ENCODE results near the gene NOL4L.

Gene NOL4L

DNA sequence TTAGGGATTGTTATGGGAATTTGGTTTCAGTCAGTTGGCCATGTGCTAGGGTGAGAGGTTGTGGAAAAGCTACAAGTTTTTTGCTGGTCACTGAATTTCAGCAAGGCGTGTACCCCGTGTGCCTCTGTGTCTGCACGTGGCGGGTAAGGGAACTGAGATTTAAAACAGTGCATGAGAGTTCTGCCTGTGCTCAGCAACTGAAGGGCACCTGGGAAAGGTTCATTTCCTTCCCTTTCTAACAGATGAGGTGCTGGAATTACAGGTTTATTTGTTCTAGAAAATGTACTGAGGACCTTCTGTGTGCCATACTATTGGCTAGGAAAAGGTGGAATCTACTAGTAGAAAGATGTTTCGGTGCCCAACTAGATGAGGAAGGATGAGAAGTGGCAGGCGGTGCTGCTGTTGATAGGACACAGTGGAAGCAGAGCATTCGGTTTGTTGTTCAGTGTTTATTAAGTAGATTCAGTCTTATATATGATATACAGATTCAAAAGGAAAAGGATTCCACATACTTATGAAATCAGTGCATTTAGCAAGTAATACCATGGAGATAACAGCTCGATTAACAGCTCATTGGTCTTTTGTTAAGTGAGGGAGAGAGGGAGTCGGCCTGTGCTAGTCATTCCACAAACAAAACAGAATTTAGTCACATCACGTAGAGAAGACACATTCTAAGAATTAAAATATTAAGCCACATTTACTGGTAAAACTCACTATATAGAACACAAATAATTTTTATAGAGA, 142.3 kb downstream of the NOL4L start:
- TF ChIP-seq POU2F2 (IDR thresholded peaks at IDR 0.05; ENCODE audit: low read depth, low read length) (no peak), POLR2AphosphoS5 (IDR thresholded peaks at IDR 0.05; ENCODE audit: low read depth, low read length) (no peak), SPI1 (IDR thresholded peaks at IDR 0.05; ENCODE audit: low read depth, low read length) (no peak), TAF1 (IDR thresholded peaks at IDR 0.05; ENCODE audit: low read depth, low read length) (no peak), POLR2A (IDR thresholded peaks at IDR 0.05; ENCODE audit: low read depth, low read length) (no peak), PAX5 (IDR thresholded peaks at IDR 0.05; ENCODE audit: insufficient read depth, low read length, severe bottlenecking) (no peak)
- FAIRE-seq (no peak), DNase-seq (ENCODE audit: insufficient read length, low spot score) (no peak)

DNA sequence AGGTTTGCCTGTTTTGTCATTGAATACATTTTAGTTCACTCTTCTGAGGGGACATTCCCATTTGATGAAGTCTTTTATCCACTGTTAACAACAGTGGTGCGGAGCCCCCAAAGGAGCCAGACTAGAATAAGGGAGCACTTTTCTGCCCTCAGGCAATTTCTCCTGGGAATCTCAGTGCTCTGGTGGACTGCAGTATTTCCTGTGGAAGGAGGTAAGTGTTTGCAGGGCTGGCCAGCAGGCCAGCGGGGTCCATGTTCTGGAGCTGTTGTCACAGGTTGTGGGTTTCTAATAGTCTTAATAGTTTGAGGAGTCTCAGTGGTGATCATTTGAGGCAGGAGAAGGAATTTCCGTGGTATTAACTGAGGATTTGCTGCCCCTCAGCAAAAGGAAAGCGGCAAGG, 143.5 kb downstream of the NOL4L start:
- FAIRE-seq (no peak), DNase-seq (ENCODE audit: insufficient read length, low spot score) (no peak)
- TF ChIP-seq PAX5 (IDR thresholded peaks at IDR 0.05; ENCODE audit: insufficient read depth, low read length, severe bottlenecking) (no peak), POLR2A (IDR thresholded peaks at IDR 0.05; ENCODE audit: low read depth, low read length) (no peak), SPI1 (IDR thresholded peaks at IDR 0.05; ENCODE audit: low read depth, low read length) (no peak), POLR2AphosphoS5 (IDR thresholded peaks at IDR 0.05; ENCODE audit: low read depth, low read length) (no peak), TAF1 (IDR thresholded peaks at IDR 0.05; ENCODE audit: low read depth, low read length) (no peak), POU2F2 (IDR thresholded peaks at IDR 0.05; ENCODE audit: low read depth, low read length) (no peak)

DNA sequence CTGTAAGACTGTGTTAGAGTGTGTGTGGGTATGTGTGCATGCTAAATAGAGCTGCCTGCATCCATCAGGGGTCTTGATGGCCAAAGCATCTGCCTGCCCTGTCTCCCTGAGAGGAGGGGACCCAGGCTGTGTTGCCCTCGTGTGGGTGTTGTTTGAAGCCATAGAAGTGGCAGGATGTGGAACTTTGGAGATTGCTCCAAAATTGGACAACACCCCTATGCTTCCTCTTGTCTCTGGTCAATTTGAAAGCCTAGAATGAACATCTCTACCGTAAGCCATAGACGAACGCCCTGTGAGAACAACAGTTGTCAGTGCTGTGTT, 144.4 kb downstream of the NOL4L start:
- FAIRE-seq, result no peak
- TF ChIP-seq SPI1 (IDR thresholded peaks at IDR 0.05; ENCODE audit: low read depth, low read length) (no peak), PAX5 (IDR thresholded peaks at IDR 0.05; ENCODE audit: insufficient read depth, low read length, severe bottlenecking) (no peak), TAF1 (IDR thresholded peaks at IDR 0.05; ENCODE audit: low read depth, low read length) (no peak), POLR2A (IDR thresholded peaks at IDR 0.05; ENCODE audit: low read depth, low read length) (no peak), POU2F2 (IDR thresholded peaks at IDR 0.05; ENCODE audit: low read depth, low read length) (no peak), POLR2AphosphoS5 (IDR thresholded peaks at IDR 0.05; ENCODE audit: low read depth, low read length) (no peak)

DNA sequence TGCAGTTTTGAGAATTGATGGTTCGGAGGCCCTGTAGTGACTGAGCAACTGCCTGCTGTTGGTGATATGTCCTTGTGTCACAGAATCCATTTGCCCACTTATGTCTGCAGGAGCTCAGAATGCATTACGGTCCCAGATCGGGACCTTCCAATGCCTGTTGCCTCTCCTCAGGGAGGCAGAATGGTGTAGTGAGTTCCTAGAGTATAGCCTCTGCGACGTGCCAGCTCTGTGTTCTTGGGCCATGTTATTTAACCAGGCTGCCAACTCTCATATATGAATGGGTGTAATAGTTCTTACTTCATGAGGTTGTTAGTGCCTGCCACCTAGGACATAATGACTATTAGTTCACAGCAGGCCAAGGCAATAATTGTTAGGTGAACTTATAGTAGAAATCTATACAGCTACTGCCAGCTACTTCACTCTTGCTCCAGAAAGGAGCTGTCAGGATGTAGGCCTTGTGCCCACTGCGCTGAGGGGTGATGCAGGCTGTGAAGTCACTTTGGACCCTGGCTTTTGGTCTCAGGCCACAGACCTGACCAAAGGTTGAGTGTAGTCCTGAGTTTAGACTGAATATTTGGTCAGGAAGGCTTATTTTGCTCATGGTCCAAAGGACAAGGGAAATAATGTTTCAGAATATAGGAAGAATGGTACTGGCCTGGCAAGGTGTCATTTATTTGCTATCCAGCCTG, 144.9 kb downstream of the NOL4L start:
- DNase-seq (ENCODE audit: insufficient read length, low spot score), result no peak
- no peak for FAIRE-seq
- TF ChIP-seq TAF1 (IDR thresholded peaks at IDR 0.05; ENCODE audit: low read depth, low read length) (no peak), POLR2AphosphoS5 (IDR thresholded peaks at IDR 0.05; ENCODE audit: low read depth, low read length) (no peak), POLR2A (IDR thresholded peaks at IDR 0.05; ENCODE audit: low read depth, low read length) (no peak), PAX5 (IDR thresholded peaks at IDR 0.05; ENCODE audit: insufficient read depth, low read length, severe bottlenecking) (no peak), POU2F2 (IDR thresholded peaks at IDR 0.05; ENCODE audit: low read depth, low read length) (no peak), SPI1 (IDR thresholded peaks at IDR 0.05; ENCODE audit: low read depth, low read length) (no peak)

More for the DNA sequence above, 144.4 kb downstream of the NOL4L start:
- no peak for DNase-seq (ENCODE audit: insufficient read length, low spot score)

DNA sequence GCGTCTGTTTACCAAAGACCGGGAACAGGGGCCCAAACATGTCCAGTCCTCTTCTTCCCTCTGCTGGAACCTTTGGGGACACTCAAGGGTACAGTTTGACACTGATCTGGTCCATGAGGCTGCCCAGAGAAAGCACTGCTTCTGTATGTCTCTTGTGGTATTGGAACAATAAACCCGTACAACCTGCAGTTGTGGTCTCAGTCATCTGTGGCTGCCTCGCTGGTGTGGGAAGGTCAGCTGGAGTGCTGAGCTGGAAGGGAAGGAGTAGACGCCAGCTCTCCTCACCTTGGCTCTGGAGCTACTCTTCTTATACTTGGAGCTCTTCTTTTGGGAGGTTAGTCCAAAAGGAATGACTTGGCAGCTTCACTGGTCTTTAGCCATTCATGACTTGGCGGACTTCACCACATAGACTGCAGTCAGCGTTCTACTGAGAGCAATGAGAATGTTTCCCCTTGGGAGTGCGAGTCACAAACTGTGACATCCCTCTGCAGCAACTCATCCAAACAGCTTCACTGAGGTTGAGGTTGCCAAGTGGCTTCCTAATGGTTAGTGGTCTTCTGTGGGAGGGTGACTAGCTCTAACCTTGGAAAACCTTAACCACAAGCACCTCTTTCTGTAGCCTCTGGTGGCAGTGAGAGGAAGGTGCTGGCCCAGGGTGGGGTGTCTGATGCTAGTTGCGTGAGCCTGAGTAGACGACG, 145.9 kb downstream of the NOL4L start:
- no peak for TF ChIP-seq TAF1 (IDR thresholded peaks at IDR 0.05; ENCODE audit: low read depth, low read length)
- TF ChIP-seq POLR2AphosphoS5 (IDR thresholded peaks at IDR 0.05; ENCODE audit: low read depth, low read length), result no peak
- no peak for TF ChIP-seq SPI1 (IDR thresholded peaks at IDR 0.05; ENCODE audit: low read depth, low read length)
- TF ChIP-seq POLR2A (IDR thresholded peaks at IDR 0.05; ENCODE audit: low read depth, low read length), result no peak
- no peak for TF ChIP-seq PAX5 (IDR thresholded peaks at IDR 0.05; ENCODE audit: insufficient read depth, low read length, severe bottlenecking)
- no peak for TF ChIP-seq POU2F2 (IDR thresholded peaks at IDR 0.05; ENCODE audit: low read depth, low read length)

DNA sequence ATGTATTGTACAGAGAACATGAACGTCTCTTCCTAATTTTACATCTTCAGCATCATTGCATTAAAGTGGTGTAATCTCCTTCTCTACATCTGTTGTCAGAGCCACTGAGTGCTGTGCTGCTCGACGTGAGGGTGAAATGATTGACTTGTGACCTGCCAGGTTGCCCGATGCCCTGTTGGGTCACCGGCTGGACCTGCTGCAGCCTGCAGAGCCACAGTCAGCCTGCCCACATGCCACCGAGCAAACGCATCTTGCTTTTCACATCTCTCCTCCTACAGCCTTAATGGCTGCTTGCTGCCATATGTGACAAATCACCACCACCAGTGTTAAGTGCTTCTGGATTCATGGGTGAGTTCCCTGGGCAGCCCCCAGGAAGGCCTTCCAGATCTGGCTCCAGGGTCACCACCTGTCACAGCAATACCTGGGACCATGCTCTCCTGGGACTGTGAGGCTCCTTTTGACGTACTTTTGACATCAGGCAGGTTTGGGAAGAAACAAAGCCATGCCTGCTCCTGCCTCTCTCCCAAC, 146.7 kb downstream of the NOL4L start:
- DNase-seq (ENCODE audit: insufficient read length, low spot score) (no peak), FAIRE-seq (no peak)
- TF ChIP-seq POU2F2 (IDR thresholded peaks at IDR 0.05; ENCODE audit: low read depth, low read length) (no peak), PAX5 (IDR thresholded peaks at IDR 0.05; ENCODE audit: insufficient read depth, low read length, severe bottlenecking) (no peak), TAF1 (IDR thresholded peaks at IDR 0.05; ENCODE audit: low read depth, low read length) (no peak), SPI1 (IDR thresholded peaks at IDR 0.05; ENCODE audit: low read depth, low read length) (no peak), POLR2A (IDR thresholded peaks at IDR 0.05; ENCODE audit: low read depth, low read length) (no peak), POLR2AphosphoS5 (IDR thresholded peaks at IDR 0.05; ENCODE audit: low read depth, low read length) (no peak)

More for the DNA sequence above, 145.9 kb downstream of the NOL4L start:
- DNase-seq (ENCODE audit: insufficient read length, low spot score), result no peak
- no peak for FAIRE-seq

DNA sequence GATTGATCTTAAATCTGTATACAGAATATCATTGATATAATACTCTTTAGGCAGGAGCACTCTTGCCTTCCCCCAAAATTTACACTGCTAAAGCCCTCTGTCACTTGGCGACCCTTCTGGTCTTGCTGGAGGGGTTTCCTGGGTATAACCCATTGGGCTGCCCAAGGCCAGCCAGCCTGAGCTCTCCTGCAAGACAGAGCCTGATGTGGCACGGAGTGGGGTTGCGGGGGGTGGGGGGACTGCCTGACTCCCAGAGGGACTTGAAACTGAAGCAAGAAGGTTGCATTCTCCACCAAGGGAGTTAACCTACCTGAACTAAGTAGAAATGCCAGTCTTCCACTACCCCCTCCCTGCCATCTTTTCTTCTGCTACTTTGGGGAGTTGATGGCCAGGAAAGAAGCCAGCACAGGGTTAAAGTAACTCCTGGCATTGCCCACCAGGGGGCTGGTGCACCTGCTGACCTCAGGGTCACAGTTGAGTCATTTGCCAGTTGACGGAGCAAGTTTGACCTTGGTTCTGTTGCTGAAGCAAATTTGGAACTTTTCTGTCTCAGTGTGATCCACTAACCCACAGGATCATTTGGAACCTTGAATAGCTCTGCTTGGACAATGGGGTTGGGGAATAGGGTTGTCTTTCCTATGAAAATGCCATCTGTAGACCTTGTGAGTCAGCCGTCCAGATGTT, 147.6 kb downstream of the NOL4L start:
- no peak for DNase-seq (ENCODE audit: insufficient read length, low spot score)
- FAIRE-seq, result no peak
- TF ChIP-seq SPI1 (IDR thresholded peaks at IDR 0.05; ENCODE audit: low read depth, low read length) (no peak), TAF1 (IDR thresholded peaks at IDR 0.05; ENCODE audit: low read depth, low read length) (no peak), POU2F2 (IDR thresholded peaks at IDR 0.05; ENCODE audit: low read depth, low read length) (no peak), POLR2A (IDR thresholded peaks at IDR 0.05; ENCODE audit: low read depth, low read length) (no peak), PAX5 (IDR thresholded peaks at IDR 0.05; ENCODE audit: insufficient read depth, low read length, severe bottlenecking) (no peak), POLR2AphosphoS5 (IDR thresholded peaks at IDR 0.05; ENCODE audit: low read depth, low read length) (no peak)

DNA sequence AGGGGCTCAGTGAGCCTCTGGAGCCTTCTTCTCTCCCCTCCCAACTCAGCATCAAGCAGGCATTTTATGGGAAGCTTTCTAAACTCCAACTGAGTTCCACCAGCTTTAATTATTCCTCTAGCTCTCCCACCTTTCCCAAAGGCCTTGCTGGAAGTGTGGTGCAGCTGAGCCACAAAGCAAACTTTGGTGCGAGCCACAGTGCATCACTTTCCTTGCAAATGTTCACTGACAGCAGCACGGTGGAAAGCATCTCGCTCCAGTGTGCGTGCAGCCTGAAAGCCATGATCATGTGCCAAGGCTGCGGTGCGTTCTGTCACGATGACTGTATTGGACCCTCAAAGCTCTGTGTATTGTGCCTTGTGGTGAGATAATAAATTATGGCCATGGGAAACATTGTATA, 148.2 kb downstream of the NOL4L start:
- DNase-seq (ENCODE audit: insufficient read length, low spot score), result no peak
- TF ChIP-seq POU2F2 (IDR thresholded peaks at IDR 0.05; ENCODE audit: low read depth, low read length), result no peak
- TF ChIP-seq POLR2AphosphoS5 (IDR thresholded peaks at IDR 0.05; ENCODE audit: low read depth, low read length), result no peak
- no peak for TF ChIP-seq TAF1 (IDR thresholded peaks at IDR 0.05; ENCODE audit: low read depth, low read length)
- no peak for TF ChIP-seq PAX5 (IDR thresholded peaks at IDR 0.05; ENCODE audit: insufficient read depth, low read length, severe bottlenecking)
- no peak for TF ChIP-seq SPI1 (IDR thresholded peaks at IDR 0.05; ENCODE audit: low read depth, low read length)
- no peak for TF ChIP-seq POLR2A (IDR thresholded peaks at IDR 0.05; ENCODE audit: low read depth, low read length)
- FAIRE-seq, result no peak
